WTC11 (cell line): ENCODE data around the gene SLC2A6. TPM values are rescaled to one million over a fixed set of nuclear protein-coding genes. Genes with fewer than 3 reads are reported as not detected.

Experiments
- ATAC-seq: fragments of 200-7000 bp; cut with Tn5 transposase; 2 replicates; pipeline ENCODE4 v1.10.0; 2021; ENCODE audit warnings: mild to moderate bottlenecking, moderate library complexity
- CTCF ChIA-PET: fragments of 300-600 bp; sonication (Branson Sonifier 250); formaldehyde crosslinking; loops from one replicate; lab custom pipeline; 2021; ENCODE audit warnings: antibody characterized with exemption; lab: Charles Lee
- POLR2A ChIA-PET: fragments of 350-600 bp; sonication (Branson Sonifier 250); formaldehyde crosslinking; loops from one replicate; lab custom pipeline; 2021; ENCODE audit warnings: antibody characterized with exemption; lab: Charles Lee
- DNase-seq: peaks from one replicate; pipeline ENCODE4 v3.0.0; 2021; ENCODE audit warnings: low spot score
- H3K27ac Mint-ChIP-seq: 2 replicates; pipeline ENCODE4 v1.8.0; 2021; ENCODE audit warnings: mixed read lengths
- H3K27me3 Mint-ChIP-seq: 2 replicates; pipeline ENCODE4 v1.8.0; 2021; ENCODE audit warnings: low read depth, mild to moderate bottlenecking, moderate library complexity, mixed read lengths
- H3K36me3 Mint-ChIP-seq: 2 replicates; pipeline ENCODE4 v1.8.0; 2021; ENCODE audit warnings: mixed read lengths
- H3K4me1 Mint-ChIP-seq: 2 replicates; pipeline ENCODE4 v1.8.0; 2022; ENCODE audit warnings: mixed read lengths
- H3K4me3 Mint-ChIP-seq: 2 replicates; pipeline ENCODE4 v1.8.0; 2021; ENCODE audit warnings: mild to moderate bottlenecking, moderate library complexity, mixed read lengths
- H3K9me3 Mint-ChIP-seq: 2 replicates; pipeline ENCODE4 v1.8.0; 2021; ENCODE audit warnings: mixed read lengths
- CREM ChIP-seq: sonication (generic); formaldehyde crosslinking; IDR thresholded peaks from 2 replicates; pipeline ENCODE4 v1.8.1; 2022; ENCODE audit warnings: mild to moderate bottlenecking, missing genetic modification reagents, moderate library complexity
- ETV6 ChIP-seq: sonication (generic); formaldehyde crosslinking; IDR thresholded peaks from 2 replicates; pipeline ENCODE4 v1.8.1; 2022; ENCODE audit warnings: mild to moderate bottlenecking, missing genetic modification reagents
- FOXK1 ChIP-seq: sonication (generic); formaldehyde crosslinking; IDR thresholded peaks from 2 replicates; pipeline ENCODE4 v1.8.0; 2022; ENCODE audit warnings: mild to moderate bottlenecking, moderate library complexity, missing genetic modification reagents
- FOXP1 ChIP-seq: sonication (generic); formaldehyde crosslinking; IDR thresholded peaks from 2 replicates; pipeline ENCODE4 v1.8.0; 2022; ENCODE audit warnings: missing genetic modification reagents, mild to moderate bottlenecking, moderate library complexity, borderline replicate concordance
- GTF2I ChIP-seq: fragments of 250-450 bp; sonication (Bioruptor Pico); conservative IDR thresholded peaks from 2 replicates; pipeline ENCODE4 v1.4.0; 2021; ENCODE audit warnings: mild to moderate bottlenecking
- HMGA2 ChIP-seq: fragments of 250-450 bp; sonication (Bioruptor Pico); IDR thresholded peaks from 2 replicates; pipeline ENCODE4 v1.4.0; 2021; ENCODE audit warnings: mild to moderate bottlenecking, moderate library complexity
- JUN ChIP-seq: sonication (generic); formaldehyde crosslinking; IDR thresholded peaks from 2 replicates; pipeline ENCODE4 v1.8.0; 2023; ENCODE audit warnings: mild to moderate bottlenecking, missing genetic modification reagents
- KAT7 ChIP-seq: sonication (generic); formaldehyde crosslinking; IDR thresholded peaks from 2 replicates; pipeline ENCODE4 v1.8.1; 2023; ENCODE audit warnings: missing genetic modification reagents, mild to moderate bottlenecking, borderline replicate concordance
- MYBL2 ChIP-seq: sonication (generic); formaldehyde crosslinking; IDR thresholded peaks from 2 replicates; pipeline ENCODE4 v1.8.1; 2023; ENCODE audit warnings: mild to moderate bottlenecking, moderate library complexity, missing genetic modification reagents
- RELA ChIP-seq: sonication (generic); formaldehyde crosslinking; IDR thresholded peaks from 2 replicates; pipeline ENCODE4 v1.8.1; 2022; ENCODE audit warnings: missing genetic modification reagents, mild to moderate bottlenecking, borderline replicate concordance
- SMAD4 ChIP-seq: sonication (generic); formaldehyde crosslinking; IDR thresholded peaks from 2 replicates; pipeline ENCODE4 v1.8.0; 2022; ENCODE audit warnings: mild to moderate bottlenecking, missing genetic modification reagents
- SP1 ChIP-seq: sonication (generic); formaldehyde crosslinking; conservative IDR thresholded peaks from 2 replicates; pipeline ENCODE4 v1.8.1; 2022; ENCODE audit warnings: missing genetic modification reagents
- TCF7 ChIP-seq: sonication (generic); formaldehyde crosslinking; IDR thresholded peaks from 2 replicates; pipeline ENCODE4 v1.8.0; 2022; ENCODE audit warnings: mild to moderate bottlenecking, low read depth, missing genetic modification reagents, moderate library complexity
- TP53 ChIP-seq: sonication (generic); formaldehyde crosslinking; IDR thresholded peaks from 2 replicates; pipeline ENCODE4 v1.8.1; 2023; ENCODE audit warnings: mild to moderate bottlenecking, missing genetic modification reagents
- ZNF317 ChIP-seq: sonication (generic); formaldehyde crosslinking; IDR thresholded peaks from 2 replicates; pipeline ENCODE4 v1.8.1; 2023; ENCODE audit warnings: low read depth, mild to moderate bottlenecking, moderate library complexity, missing genetic modification reagents, borderline replicate concordance
- ZNF423 ChIP-seq: fragments of 250-450 bp; sonication (Bioruptor Pico); IDR thresholded peaks from 2 replicates; pipeline ENCODE4 v2.1.2; 2022; ENCODE audit warnings: mild to moderate bottlenecking, moderate library complexity
- total RNA-seq: library from RNA; stranded (reverse); gene quantifications from 3 replicates; pipeline ENCODE4 v1.2.3, GENCODE V29; 2021
- TF ChIP-seq, protein P1 (sequence below): fragments of 250-450 bp; sonication (Bioruptor Pico); conservative IDR thresholded peaks from 2 replicates; pipeline ENCODE4 v1.9.0; 2021; ENCODE audit warnings: mild to moderate bottlenecking
- TF ChIP-seq, protein P2 (sequence below): sonication (generic); formaldehyde crosslinking; IDR thresholded peaks from 2 replicates; pipeline ENCODE4 v1.8.1; 2022; ENCODE audit warnings: mild to moderate bottlenecking, missing genetic modification reagents, moderate library complexity, borderline replicate concordance
- TF ChIP-seq, protein P3 (sequence below): sonication (generic); formaldehyde crosslinking; IDR thresholded peaks from 2 replicates; pipeline ENCODE4 v1.8.1; 2022; ENCODE audit warnings: missing genetic modification reagents, borderline replicate concordance
- TF ChIP-seq, protein P4 (sequence below): sonication (generic); formaldehyde crosslinking; IDR thresholded peaks from 2 replicates; pipeline ENCODE4 v1.8.0; 2022; ENCODE audit warnings: mild to moderate bottlenecking, missing genetic modification reagents
- TF ChIP-seq, protein P5 (sequence below): fragments of 250-450 bp; sonication (Bioruptor Pico); IDR thresholded peaks from 2 replicates; pipeline ENCODE4 v1.9.0; 2021; ENCODE audit warnings: mild to moderate bottlenecking
- TF ChIP-seq, protein P6 (sequence below): sonication (generic); formaldehyde crosslinking; IDR thresholded peaks from 2 replicates; pipeline ENCODE4 v1.8.1; 2022; ENCODE audit warnings: low read depth, mild to moderate bottlenecking, moderate library complexity, missing genetic modification reagents, borderline replicate concordance

The SLC2A6 gene
- total RNA-seq, 1 experiment from 2014 or later = 16.6 TPM

DNA sequence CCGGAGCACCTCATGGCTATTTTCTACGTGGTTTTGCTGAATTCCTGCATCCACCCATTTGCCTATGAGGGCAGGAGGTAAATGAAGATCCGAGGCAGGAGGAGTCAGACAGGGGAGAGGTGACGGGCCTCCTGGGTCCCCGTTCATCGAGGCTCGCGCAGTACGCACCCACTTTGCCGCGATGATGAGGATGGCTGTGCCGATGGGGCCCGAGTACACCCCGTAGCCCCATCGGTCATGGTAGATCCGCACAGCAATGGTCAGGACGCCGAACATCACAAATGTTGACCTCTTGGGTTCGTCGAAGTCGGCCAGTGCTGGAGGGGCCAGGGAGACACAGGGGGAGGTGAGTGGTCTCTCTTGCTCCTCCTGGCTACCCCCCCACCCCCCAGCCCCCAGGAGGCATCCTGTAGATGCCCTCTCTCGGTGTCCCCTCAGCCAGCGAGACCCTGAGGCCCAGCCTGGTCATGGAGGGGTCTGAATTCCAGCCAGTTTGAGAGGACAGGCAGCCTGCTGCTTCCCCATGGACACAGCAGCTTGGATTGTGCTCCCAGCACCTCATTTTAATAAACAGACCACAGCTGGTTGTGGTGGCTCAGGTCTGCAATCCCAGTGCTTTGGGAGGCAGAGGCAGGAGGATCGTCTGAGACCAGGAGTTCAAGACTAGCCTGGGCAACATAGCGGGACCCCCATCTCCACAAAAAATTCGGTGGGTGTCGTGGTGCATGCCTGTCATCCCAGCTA, 40.0 kb upstream of the SLC2A6 start (continued):
- TF ChIP-seq, protein P1, sequence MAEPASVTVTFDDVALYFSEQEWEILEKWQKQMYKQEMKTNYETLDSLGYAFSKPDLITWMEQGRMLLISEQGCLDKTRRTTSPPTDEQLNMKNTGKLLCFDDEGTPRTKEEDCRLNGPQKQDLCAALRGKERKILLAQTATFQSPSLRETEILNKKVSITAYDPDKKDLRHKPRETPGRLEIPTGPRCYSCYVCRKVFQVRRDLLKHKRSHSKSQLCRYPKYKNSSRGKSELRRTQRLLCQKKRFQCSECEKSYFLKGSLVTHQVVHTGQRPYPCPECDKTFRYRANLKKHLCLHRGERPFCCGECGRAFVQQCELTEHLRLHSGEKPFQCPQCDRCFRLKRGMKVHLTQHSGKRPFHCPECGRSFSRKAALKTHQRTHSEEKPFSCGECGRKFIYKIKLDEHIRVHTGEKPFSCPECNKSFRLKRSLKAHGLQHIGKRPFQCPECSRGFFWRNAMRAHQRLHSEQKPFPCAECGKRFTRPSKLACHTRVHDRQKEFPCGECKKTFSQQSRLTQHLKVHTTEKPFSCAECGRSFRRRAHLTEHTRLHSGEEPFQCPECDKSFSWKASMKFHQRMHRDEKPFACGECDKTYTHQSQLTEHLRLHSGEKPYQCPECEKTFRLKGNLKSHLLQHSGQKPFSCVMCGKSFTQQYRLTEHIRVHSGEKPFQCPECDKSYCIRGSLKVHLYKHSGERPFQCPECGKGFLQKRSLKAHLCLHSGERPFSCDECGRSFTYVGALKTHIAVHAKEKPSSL (CRISPR knock-in tag) = no peak
- no peak for TF ChIP-seq ZNF423
- TF ChIP-seq, protein P2, sequence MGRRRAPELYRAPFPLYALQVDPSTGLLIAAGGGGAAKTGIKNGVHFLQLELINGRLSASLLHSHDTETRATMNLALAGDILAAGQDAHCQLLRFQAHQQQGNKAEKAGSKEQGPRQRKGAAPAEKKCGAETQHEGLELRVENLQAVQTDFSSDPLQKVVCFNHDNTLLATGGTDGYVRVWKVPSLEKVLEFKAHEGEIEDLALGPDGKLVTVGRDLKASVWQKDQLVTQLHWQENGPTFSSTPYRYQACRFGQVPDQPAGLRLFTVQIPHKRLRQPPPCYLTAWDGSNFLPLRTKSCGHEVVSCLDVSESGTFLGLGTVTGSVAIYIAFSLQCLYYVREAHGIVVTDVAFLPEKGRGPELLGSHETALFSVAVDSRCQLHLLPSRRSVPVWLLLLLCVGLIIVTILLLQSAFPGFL (CRISPR knock-in tag) = no peak

DNA sequence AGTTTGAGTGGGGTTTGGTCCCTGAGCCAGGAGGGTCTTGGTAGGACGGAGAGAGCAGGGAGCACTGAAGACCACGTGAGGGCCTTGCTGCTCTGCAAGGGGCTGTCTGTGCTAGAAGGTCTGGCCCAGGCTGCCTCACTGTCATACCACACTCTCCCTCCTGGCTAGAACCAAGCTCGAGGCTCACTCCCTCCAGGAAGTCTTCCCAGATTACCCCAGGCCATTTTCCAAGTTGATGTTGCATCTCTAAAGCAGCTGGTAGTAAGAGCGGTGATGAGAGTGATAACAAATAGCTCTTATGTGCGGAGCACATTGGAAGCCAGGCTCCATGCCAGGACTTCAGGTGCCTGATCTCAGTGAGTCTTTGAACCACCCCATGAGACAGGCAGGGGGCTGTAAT, 39.3 kb upstream of the SLC2A6 start:
- no peaks in the 10 kb centered on the region for H3K36me3 Mint-ChIP-seq
- ChIA-PET POLR2A (no interaction called here), CTCF (interaction anchor here (0.7 to 1.2 kb wide), 5 partner anchors 10 to 222 kb away, joined by 3 to 5 read pairs (median 3); partner anchors contain the start of gene ADAMTSL2)
- no peak overlapping the region for H3K27ac Mint-ChIP-seq
- TF ChIP-seq FOXP1 (CRISPR knock-in tag) = no peak
- TF ChIP-seq RELA (CRISPR knock-in tag) = no peak
- TF ChIP-seq, protein P3, sequence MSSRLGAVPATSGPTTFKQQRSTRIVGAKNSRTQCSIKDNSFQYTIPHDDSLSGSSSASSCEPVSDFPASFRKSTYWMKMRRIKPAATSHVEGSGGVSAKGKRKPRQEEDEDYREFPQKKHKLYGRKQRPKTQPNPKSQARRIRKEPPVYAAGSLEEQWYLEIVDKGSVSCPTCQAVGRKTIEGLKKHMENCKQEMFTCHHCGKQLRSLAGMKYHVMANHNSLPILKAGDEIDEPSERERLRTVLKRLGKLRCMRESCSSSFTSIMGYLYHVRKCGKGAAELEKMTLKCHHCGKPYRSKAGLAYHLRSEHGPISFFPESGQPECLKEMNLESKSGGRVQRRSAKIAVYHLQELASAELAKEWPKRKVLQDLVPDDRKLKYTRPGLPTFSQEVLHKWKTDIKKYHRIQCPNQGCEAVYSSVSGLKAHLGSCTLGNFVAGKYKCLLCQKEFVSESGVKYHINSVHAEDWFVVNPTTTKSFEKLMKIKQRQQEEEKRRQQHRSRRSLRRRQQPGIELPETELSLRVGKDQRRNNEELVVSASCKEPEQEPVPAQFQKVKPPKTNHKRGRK (CRISPR knock-in tag) = no peak
- TF ChIP-seq HMGA2 = no peak
- TF ChIP-seq, protein P4, sequence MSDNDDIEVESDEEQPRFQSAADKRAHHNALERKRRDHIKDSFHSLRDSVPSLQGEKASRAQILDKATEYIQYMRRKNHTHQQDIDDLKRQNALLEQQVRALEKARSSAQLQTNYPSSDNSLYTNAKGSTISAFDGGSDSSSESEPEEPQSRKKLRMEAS (CRISPR knock-in tag) = no peak
- no peak for ATAC-seq
- H3K9me3 Mint-ChIP-seq = no peaks in the 10 kb centered on the region
- H3K27me3 Mint-ChIP-seq = no peaks in the 10 kb centered on the region
- H3K4me1 Mint-ChIP-seq = 0 out of 2 replicates have a peak, but pooled peaks cover 4% of the 10 kb centered on the region
- no peak for DNase-seq
- H3K4me3 Mint-ChIP-seq = no peak overlapping the region

DNA sequence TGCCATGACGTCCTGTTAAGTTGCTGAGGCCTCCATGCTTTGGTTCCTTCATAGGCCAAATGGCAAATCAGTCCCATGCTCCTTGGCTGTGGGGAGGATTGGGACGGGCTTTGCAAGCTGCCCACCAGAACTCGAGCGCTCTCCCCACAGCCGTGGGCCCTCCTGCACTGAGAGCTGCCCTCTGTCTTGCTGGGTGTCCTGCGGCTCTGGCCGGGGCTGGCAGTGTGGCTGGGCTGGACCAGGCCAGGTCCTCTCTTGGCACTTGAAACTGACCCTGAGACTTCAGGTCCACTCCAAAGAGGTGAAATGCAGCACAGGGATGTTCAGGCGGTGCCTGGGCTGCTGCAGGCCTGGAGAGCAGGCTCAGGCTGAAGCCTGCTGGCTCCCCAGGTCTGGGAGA, 38.8 kb upstream of the SLC2A6 start:
- ChIA-PET CTCF (interaction anchor here (0.7 to 1.2 kb wide), 7 partner anchors 10 to 222 kb away, joined by 3 to 5 read pairs (median 3); partner anchors contain the start of gene ADAMTSL2), POLR2A (no interaction called here)
- no peak overlapping the region for H3K27ac Mint-ChIP-seq
- H3K4me1 Mint-ChIP-seq = 0 out of 2 replicates have a peak, but pooled peaks cover 4% of the 10 kb centered on the region
- no peaks in the 10 kb centered on the region for H3K27me3 Mint-ChIP-seq
- no peaks in the 10 kb centered on the region for H3K36me3 Mint-ChIP-seq
- H3K4me3 Mint-ChIP-seq = no peak overlapping the region
- no peaks in the 10 kb centered on the region for H3K9me3 Mint-ChIP-seq
- TF ChIP-seq ZNF317 (CRISPR knock-in tag) (no peak), TP53 (no peak), CREM (no peak), ETV6 (no peak), FOXK1 (CRISPR knock-in tag) (no peak), SP1 (no peak), GTF2I (CRISPR knock-in tag) (no peak), MYBL2 (CRISPR knock-in tag) (no peak), SMAD4 (CRISPR knock-in tag) (no peak), KAT7 (no peak), TCF7 (CRISPR knock-in tag) (no peak), JUN (CRISPR knock-in tag) (no peak)
- TF ChIP-seq, protein P5, sequence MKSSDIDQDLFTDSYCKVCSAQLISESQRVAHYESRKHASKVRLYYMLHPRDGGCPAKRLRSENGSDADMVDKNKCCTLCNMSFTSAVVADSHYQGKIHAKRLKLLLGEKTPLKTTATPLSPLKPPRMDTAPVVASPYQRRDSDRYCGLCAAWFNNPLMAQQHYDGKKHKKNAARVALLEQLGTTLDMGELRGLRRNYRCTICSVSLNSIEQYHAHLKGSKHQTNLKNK (CRISPR knock-in tag) = no peak
- TF ChIP-seq, protein P6, sequence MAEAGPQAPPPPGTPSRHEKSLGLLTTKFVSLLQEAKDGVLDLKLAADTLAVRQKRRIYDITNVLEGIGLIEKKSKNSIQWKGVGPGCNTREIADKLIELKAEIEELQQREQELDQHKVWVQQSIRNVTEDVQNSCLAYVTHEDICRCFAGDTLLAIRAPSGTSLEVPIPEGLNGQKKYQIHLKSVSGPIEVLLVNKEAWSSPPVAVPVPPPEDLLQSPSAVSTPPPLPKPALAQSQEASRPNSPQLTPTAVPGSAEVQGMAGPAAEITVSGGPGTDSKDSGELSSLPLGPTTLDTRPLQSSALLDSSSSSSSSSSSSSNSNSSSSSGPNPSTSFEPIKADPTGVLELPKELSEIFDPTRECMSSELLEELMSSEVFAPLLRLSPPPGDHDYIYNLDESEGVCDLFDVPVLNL (CRISPR knock-in tag) = no peak
- DNase-seq = no peak
- no peak for ATAC-seq
